Amniotic epithelial cell (primary cell): Measurements from ENCODE around the gene CALCOCO2.
"Not testable (repeated sequence)": the region's sequence is repeated elsewhere in the genome, so short reads cannot be mapped to it uniquely, and the experiment has no call there.

Experiments used
- DNase-seq: peaks from one replicate; pipeline ENCODE4 v3.0.0-alpha.2; 2010; ENCODE audit warnings: low read depth

Gene CALCOCO2

DNA sequence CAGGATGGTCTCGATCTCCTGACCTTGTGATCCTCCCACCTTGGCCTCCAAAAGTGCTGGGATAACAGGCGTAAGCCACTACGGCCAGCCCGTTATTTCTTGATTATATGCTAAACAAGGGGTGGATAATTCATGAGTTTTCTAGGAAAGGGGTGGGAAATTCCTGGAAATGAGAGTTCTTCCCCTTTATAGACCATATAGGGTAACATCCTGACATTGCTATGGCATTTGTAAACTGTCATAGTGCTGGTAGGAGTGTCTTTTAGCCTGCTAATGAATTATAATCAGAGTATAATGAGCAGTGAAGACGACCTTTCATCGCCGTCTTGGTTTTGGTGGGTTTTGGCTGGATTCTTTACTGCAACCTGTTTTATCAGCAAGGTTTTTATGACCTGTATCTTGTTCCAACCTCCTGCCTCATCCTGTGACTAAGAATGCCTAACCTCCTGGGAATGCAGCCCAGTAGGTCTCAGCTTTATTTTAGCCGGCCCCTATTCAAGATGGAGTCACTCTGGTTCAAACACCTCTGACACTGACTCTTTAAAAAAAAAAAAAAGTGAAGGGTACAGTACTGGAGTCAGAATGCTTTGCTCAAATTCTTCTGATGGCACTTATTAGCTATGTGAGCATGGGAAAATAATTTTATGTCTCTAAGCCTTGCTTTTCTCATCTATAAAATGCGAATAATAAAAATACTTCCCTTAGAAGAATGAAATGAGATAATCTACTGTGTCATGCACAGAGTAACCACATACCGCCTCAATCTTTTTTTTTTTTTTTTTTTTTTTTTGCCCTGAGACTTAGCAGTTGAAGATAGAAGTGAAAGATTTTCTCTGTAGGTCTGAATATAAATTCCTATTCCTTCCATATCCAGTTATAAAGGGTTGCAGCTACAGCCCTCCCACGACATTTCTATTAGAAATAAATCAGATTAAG is 5.1 kb upstream of the CALCOCO2 start:
- peak; percentile 36 for DNase-seq

DNA sequence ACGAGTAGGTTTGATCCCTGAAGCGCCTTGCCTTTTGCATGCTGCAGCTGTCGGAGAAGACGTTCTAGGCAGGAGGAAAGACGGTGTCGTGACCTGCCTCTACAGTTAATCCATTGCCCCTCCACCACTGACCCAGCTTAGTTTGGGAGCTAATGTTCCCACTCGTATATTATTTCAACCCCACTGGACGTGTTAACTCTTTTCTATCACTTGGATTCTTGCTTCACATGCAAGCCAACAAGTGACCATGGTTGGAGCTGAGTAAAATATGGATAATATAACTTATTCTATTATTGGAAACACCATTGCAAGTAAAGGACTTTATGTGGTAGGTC is 681 bp downstream of the CALCOCO2 start:
- DNase-seq, result no peak

- DNase-seq, result no peak
Observed at GRCh38 chr17:48834973-48835372, 4.1 kb downstream of the CALCOCO2 start.

DNA sequence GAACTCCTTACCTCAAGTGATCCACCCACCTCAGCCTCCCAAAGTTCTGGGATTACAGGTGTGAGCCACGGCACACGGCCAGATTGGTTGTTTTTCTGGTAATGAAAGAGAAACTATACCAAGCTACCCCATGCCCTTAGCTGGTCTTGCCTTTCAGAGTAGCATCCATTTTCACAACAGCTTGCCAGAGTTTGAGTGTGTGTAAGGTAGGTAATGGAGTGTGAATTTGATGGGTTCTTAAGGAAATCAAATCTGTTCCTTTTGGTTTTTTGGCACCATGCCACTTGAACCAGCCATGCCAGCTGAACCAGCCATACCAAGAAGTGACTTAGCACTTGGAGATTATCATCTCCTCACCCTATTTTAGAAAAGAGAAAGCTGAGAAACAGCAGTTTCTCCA is 5.1 kb downstream of the CALCOCO2 start:
- no peak for DNase-seq

- not testable (repeated sequence) for DNase-seq
Observed at GRCh38 chr17:48837458-48837857, 6.6 kb downstream of the CALCOCO2 start.

- peak; percentile 81 for DNase-seq
Observed at GRCh38 chr17:48840441-48840840, 9.6 kb downstream of the CALCOCO2 start.

GRCh38 chr17:48841395-48841831 is 10.6 kb downstream of the CALCOCO2 start:
- peak; percentile 92 for DNase-seq

DNA sequence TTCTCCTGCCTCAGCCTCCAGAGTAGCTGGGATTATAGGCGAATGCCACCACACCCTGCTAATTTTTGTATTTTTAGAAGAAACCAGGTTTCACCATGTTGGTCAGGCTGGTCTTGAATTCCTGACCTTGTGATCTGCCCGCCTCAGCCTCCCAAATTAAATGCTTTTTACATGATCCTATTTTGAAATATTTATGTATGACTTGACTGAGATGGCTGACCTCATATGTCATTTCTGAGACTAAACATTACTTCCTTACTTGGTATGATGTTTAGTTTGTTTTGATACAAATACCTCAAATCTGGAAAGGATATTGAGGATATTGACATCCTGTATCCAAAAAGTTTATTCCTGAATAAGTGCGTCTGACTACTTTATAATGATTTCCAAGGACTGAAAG is 11.9 kb downstream of the CALCOCO2 start:
- DNase-seq, result peak; percentile 63

DNA sequence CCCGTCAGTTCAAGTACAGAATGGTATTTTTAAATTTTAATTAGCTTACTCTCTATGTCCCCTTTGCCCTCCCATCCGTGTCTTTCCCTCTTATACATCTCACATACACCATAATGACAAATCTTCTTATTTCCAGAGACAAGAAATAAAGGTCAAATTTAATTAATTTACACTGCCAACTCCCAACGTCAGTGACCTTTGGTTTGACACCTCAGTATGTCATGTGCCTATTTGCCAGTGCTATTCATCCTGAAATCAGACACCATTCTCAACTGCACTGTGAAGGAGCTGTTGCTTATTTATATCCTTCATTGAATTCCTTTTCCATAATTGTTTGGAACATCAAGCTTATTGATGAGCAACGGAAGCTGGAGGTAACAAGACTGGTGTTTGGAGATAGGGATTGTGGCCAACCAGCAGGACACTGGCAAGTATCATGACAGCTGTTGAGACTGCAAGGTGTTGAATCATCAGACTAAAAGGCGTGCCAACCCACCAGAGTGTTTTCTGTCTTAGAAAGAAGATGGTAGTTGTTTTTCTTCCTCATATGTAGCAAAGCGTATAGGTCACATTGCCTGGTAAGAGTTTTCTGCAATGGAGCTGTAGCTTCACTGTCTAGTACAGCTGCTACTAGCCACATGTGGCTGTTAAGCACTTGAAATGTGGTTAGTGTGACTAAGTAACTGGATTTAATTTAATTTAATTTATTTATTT is 12.5 kb downstream of the CALCOCO2 start:
- DNase-seq, result peak; percentile 72

DNA sequence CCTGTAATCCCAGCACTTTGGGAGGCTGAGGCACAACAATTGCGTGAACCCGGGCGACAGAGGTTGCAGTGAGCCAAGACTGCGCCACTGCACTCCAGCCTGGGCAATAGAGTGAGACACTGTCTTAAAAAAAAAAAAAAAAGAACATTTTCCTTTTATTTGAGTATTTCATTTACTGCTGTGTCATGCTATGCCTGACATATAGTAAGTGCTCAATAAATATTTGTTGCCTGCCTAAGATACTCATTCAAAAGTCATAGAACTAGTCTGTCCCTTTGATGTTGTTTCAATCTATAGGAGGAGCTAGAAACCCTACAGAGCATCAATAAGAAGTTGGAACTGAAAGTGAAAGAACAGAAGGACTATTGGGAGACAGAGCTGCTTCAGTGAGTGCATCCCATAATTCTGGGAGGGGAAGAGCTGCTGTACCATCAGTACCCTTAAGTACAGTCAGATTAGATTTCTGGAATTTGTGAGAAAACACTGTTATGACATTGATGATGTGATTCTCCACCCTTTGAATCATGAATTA is 20.0 kb downstream of the CALCOCO2 start:
- DNase-seq, result no peak

DNA sequence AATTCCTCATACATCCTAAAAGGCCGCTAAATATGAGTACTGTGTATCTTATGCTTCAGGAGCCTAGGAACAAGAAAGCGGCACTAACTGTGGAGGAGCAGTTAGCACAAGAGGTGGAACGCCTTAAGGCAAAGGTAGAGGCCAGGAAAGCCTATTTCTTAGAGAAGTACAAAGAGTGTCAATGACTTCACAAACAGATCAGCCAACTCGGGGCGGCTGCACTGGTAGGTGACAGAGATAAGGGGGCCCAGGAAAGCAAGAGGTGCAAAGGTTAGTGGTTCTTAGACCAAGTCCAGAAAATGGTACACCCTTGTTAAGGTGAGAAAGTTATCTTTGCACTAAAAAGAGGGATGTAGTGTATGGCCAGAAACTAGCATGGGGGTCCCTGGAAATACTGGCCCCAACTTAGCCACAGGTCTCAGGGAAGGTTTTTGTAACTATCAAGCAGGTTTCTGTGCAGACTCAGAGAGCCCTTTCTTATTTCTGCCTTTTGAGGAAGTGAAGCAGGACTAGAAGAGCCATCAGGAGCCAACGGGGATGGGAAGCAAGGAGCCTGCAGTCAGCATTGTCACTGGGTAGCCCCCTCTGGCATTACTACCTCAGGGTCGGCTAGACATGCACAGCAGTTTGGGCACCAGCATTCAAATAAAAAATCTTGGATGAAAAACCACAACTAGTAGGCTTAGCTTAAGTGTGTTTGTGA is 24.1 kb downstream of the CALCOCO2 start:
- DNase-seq, result no peak

GRCh38 chr17:48856122-48856821 is 25.4 kb downstream of the CALCOCO2 start:
- no peak for DNase-seq

- DNase-seq, result no peak
Observed at GRCh38 chr17:48860034-48860433, 29.2 kb downstream of the CALCOCO2 start.

DNA sequence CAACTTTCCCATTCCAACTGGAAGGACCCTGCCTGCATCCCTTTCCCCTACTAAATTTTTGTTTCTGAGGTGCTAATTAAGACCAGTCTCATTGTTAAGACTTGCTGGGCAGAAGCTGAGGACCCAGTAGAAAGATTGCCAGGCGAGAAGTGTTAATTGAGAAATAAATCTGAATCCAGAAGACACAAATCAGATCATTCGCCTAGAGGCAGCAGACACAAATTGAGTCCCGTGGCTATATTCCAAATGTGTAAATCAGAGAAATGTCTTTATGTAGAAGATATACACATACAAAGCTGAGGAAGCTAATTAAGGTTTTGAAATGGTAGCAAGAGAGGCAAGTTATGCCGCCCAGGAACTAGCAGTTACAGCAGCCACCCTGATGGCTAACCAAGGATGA is 29.6 kb downstream of the CALCOCO2 start:
- DNase-seq, result no peak

GRCh38 chr17:48868916-48869500 is 38.2 kb downstream of the CALCOCO2 start:
- no peak for DNase-seq

GRCh38 chr17:48869821-48870318 is 39.0 kb downstream of the CALCOCO2 start:
- DNase-seq, result no peak

DNA sequence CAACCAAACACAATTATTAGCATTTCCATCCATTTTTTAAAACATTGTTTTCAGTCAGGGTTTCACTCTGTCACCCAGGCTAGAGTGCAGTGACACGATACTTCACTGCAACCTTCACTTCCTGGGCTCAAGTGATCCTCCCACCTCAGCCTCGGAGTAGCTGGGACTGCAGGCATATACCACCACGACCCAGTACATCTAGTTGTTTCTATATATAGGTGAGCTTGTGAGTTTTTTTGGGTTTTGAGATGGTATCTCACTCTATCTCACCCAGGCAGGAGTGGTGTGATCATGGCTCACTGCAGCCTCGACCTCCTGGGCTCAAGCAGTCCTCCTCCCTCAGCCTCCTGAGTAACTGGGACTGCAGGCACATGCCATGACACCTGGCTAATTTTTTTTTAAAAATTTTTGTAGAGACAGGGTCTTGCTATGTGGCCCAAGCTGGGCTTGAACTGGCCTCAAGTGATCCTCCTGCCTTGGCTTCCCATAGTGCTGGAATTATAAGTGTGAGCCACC is 40.3 kb downstream of the CALCOCO2 start:
- DNase-seq, result no peak

GRCh38 chr17:48871551-48872351 is 40.9 kb downstream of the CALCOCO2 start:
- peak; percentile 53 for DNase-seq

DNA sequence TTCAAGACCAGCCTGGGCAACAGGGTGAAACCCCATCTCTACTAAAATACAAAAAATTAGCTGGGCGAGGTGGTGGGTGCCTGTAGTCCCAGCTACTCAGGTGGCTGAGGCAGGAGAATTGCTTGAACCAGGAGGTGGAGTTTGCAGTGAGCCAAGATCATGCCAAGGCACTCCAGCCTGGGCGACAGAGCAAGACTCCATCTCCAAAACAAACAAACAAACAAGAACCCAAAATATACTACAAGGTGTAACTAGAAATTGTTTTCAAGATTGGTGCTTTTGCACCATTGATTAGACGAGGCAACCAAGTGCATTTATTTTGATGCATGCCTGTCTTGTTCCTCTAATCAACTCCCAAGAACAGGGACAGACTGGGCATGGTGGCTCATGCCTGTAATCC is 41.6 kb downstream of the CALCOCO2 start:
- DNase-seq, result not testable (repeated sequence)

GRCh38 chr17:48873209-48873608 is 42.4 kb downstream of the CALCOCO2 start:
- no peak for DNase-seq
